ENCODE measurements around the gene CTSZ. TPM values are rescaled to one million over a fixed set of nuclear protein-coding genes. Genes with fewer than 3 reads are reported as not detected.

The CTSZ gene
- total RNA-seq, 2 donors from 2014 or later, result 55.9 to 76.6 TPM

DNA sequence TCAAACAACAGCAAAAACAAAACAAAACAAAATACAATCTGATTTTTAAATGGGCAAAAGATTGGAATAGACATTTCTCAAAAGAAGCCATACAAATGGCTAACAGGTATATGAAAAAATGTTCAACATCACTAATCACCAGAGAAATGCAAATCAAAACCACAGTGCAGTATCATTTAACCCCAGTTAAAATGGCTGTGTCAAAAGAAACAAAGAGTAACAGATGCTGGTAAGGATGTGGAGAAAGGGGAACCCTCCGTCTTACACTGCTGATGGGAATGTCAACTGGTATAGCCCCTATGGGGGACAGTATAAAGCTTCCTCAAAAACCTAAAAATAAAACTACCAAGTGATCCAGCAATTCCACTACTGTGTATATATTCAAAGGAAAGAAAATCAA, 36.9 kb downstream of the CTSZ start:
- H3K27me3 Mint-ChIP-seq (ENCODE audit: insufficient read depth), result peaks cover 2% of the 10 kb centered on the region
- peaks cover 7% of the 10 kb centered on the region for H3K9me3 Mint-ChIP-seq
- H3K27ac ChIP-seq (ENCODE audit: low read depth, low read length), result no peak overlapping the region
- DNase-seq, result no peak
- no peaks in the 10 kb centered on the region for H3K36me3 ChIP-seq (ENCODE audit: control insufficient read depth, insufficient read depth, low read length)
- no peak overlapping the region for H3K4me3 Mint-ChIP-seq
- H3K4me1 Mint-ChIP-seq, result no peaks in the 10 kb centered on the region
- no peaks in the 10 kb centered on the region for H3K4me1 ChIP-seq (ENCODE audit: control insufficient read depth, insufficient read depth, low read length)
- TF ChIP-seq, protein P1, sequence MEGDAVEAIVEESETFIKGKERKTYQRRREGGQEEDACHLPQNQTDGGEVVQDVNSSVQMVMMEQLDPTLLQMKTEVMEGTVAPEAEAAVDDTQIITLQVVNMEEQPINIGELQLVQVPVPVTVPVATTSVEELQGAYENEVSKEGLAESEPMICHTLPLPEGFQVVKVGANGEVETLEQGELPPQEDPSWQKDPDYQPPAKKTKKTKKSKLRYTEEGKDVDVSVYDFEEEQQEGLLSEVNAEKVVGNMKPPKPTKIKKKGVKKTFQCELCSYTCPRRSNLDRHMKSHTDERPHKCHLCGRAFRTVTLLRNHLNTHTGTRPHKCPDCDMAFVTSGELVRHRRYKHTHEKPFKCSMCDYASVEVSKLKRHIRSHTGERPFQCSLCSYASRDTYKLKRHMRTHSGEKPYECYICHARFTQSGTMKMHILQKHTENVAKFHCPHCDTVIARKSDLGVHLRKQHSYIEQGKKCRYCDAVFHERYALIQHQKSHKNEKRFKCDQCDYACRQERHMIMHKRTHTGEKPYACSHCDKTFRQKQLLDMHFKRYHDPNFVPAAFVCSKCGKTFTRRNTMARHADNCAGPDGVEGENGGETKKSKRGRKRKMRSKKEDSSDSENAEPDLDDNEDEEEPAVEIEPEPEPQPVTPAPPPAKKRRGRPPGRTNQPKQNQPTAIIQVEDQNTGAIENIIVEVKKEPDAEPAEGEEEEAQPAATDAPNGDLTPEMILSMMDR (conservative IDR thresholded peaks at IDR 0.05), result no peak
- WGBS, 2 experiments (ENCODE audit: insufficient coverage in 1 of 2, insufficient read length in 1 of 2), result 67% methylated on average over 1 of the region's 1 CpG; no CpG with 5 or more reads in 1 of the 2 experiments
- H3K27me3 ChIP-seq (ENCODE audit: control insufficient read depth, insufficient read depth, low read length, poor library complexity, severe bottlenecking), result no peaks in the 10 kb centered on the region
- no peak overlapping the region for H3K9ac ChIP-seq (ENCODE audit: extremely low read depth, low read length, poor library complexity, severe bottlenecking)
- peaks cover 10% of the 10 kb centered on the region for H3K9me3 ChIP-seq (ENCODE audit: control insufficient read depth, low read length)
- H3K27ac Mint-ChIP-seq, result no peak overlapping the region
- H3K36me3 Mint-ChIP-seq (ENCODE audit: low read depth), result no peaks in the 10 kb centered on the region
- no peak overlapping the region for H3K4me3 ChIP-seq (ENCODE audit: low read length)

DNA sequence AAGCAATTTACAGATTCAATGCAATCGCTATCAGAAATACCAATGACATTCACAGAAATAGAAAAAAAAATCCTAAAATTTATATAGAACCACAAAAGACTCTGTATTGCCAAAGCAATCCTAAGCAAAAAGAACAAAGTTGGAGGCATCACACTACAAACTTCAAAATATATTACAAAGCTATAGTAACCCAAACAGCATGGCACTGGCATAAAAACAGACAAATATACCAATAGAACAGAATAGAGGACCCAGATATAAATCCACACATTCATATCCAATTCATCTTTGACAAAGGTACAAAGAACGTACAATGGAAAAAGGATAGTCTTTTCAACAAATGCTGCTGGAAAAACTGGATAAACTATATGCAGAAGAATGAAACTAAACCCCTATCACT, 37.6 kb downstream of the CTSZ start:
- DNase-seq, result no peak
- Histone ChIP-seq H3K36me3 (ENCODE audit: control insufficient read depth, insufficient read depth, low read length) (no peaks in the 10 kb centered on the region), H3K4me3 (ENCODE audit: low read length) (no peak overlapping the region), H3K9me3 (ENCODE audit: control insufficient read depth, low read length) (peaks cover 7% of the 10 kb centered on the region), H3K27ac (ENCODE audit: low read depth, low read length) (no peak overlapping the region), H3K4me1 (ENCODE audit: control insufficient read depth, insufficient read depth, low read length) (no peaks in the 10 kb centered on the region), H3K27me3 (ENCODE audit: control insufficient read depth, insufficient read depth, low read length, poor library complexity, severe bottlenecking) (no peaks in the 10 kb centered on the region), H3K9ac (ENCODE audit: extremely low read depth, low read length, poor library complexity, severe bottlenecking) (no peak overlapping the region)
- TF ChIP-seq, protein P1 (conservative IDR thresholded peaks at IDR 0.05), result no peak
- H3K4me1 Mint-ChIP-seq, result no peaks in the 10 kb centered on the region
- H3K36me3 Mint-ChIP-seq (ENCODE audit: low read depth), result no peaks in the 10 kb centered on the region
- H3K4me3 Mint-ChIP-seq, result no peak overlapping the region
- WGBS, 2 experiments (ENCODE audit: insufficient coverage in 1 of 2, insufficient read length in 1 of 2), result 74% methylated on average over 2 of the region's 2 CpGs; no CpG with 5 or more reads in 1 of the 2 experiments
- peaks cover 7% of the 10 kb centered on the region for H3K9me3 Mint-ChIP-seq
- peaks cover 2% of the 10 kb centered on the region for H3K27me3 Mint-ChIP-seq (ENCODE audit: insufficient read depth)
- H3K27ac Mint-ChIP-seq, result no peak overlapping the region

DNA sequence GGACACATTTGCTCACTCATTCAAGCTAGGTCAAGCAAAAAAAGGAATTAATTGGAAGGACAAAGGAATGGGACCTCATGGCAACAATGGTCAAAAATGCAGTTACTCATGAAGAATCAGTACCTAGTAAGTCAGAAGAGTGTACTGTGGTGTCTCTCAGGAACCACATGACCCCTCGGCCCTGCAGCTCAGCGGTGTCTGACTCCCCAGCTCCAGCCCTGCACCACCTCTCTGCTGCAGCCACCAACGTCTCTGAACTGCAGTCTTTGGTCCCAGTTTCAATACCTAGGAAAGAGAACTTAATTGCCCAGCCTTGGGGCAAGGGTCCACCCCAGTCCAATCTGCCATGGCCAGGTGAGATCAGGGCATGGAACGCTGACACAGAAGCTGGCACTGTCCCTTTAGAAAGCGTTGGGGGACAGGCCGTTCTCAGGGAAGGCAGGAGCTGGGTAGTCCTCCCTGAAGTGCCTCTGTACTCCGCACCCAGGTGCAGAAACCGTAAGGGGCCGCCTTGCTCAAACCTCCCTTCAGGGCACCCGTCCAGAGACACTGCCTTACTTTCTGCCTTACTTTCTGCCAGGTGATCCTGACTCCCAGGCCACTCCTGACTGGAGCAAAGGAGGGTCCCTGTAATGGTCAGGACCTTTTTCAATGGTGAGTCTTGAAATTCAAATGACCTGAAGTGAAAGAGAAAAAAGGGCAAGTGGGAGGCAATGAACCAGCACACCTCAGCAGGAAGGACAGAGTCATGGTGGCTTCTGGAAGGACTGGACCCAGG, 39.2 kb downstream of the CTSZ start:
- Mint-ChIP-seq H3K36me3 (ENCODE audit: low read depth) (no peaks in the 10 kb centered on the region), H3K27ac (no peak overlapping the region), H3K9me3 (peaks cover 7% of the 10 kb centered on the region), H3K4me1 (no peaks in the 10 kb centered on the region), H3K4me3 (no peak overlapping the region), H3K27me3 (ENCODE audit: insufficient read depth) (peaks cover 2% of the 10 kb centered on the region)
- no peaks in the 10 kb centered on the region for H3K4me1 ChIP-seq (ENCODE audit: control insufficient read depth, insufficient read depth, low read length)
- 92 to 97% methylated on average over 9 to 10 of the region's 10 CpGs for WGBS, 2 experiments (ENCODE audit: insufficient coverage in 1 of 2, insufficient read length in 1 of 2)
- H3K9ac ChIP-seq (ENCODE audit: extremely low read depth, low read length, poor library complexity, severe bottlenecking), result no peak overlapping the region
- no peak overlapping the region for H3K4me3 ChIP-seq (ENCODE audit: low read length)
- H3K27ac ChIP-seq (ENCODE audit: low read depth, low read length), result no peak overlapping the region
- DNase-seq, result no peak
- TF ChIP-seq, protein P1 (conservative IDR thresholded peaks at IDR 0.05), result no peak
- H3K36me3 ChIP-seq (ENCODE audit: control insufficient read depth, insufficient read depth, low read length), result no peaks in the 10 kb centered on the region
- H3K9me3 ChIP-seq (ENCODE audit: control insufficient read depth, low read length), result peaks cover 7% of the 10 kb centered on the region
- H3K27me3 ChIP-seq (ENCODE audit: control insufficient read depth, insufficient read depth, low read length, poor library complexity, severe bottlenecking), result no peaks in the 10 kb centered on the region

All from endodermal cell (in vitro differentiated cells).